C4-2B (cell line): Measurements from ENCODE around the gene PPP1R13L.

Source experiments
- CTCF ChIP-seq: fragments of 450-650 bp; conservative IDR thresholded peaks from 2 replicates; pipeline ENCODE4 v1.5.1; 2017; ENCODE audit warnings: mild to moderate bottlenecking
- ZFX ChIP-seq: fragments of 450-650 bp; IDR thresholded peaks from 2 replicates; pipeline ENCODE4 v1.6.1; 2017

GRCh38 chr19:45448425-45448756 is 43.5 kb upstream of the PPP1R13L start:
- TF ChIP-seq CTCF (no peak), ZFX (no peak)
